Measurements from ENCODE around the gene MYADML2.

The MYADML2 gene

GRCh38 chr17:81909966-81910839 lies 36.8 kb downstream of the MYADML2 start:
- no peak for TF ChIP-seq CTCF (IDR thresholded peaks at IDR 0.05; ENCODE audit: low read length, missing control alignments)
- no peak for DNase-seq (ENCODE audit: low read depth)
- H3K4me3 ChIP-seq (replicated peaks; ENCODE audit: low read depth, low read length) = peak overlapping the region; percentile 65

GRCh38 chr17:81909231-81909630 lies 37.8 kb downstream of the MYADML2 start:
- TF ChIP-seq CTCF (IDR thresholded peaks at IDR 0.05; ENCODE audit: low read length, missing control alignments) = no peak
- H3K4me3 ChIP-seq (replicated peaks; ENCODE audit: low read depth, low read length) = no peak overlapping the region

GRCh38 chr17:81908793-81909192 lies 38.2 kb downstream of the MYADML2 start:
- no peak overlapping the region for H3K4me3 ChIP-seq (replicated peaks; ENCODE audit: low read depth, low read length)
- DNase-seq (ENCODE audit: low read depth) = no peak
- TF ChIP-seq CTCF (IDR thresholded peaks at IDR 0.05; ENCODE audit: low read length, missing control alignments) = no peak

More at GRCh38 chr17:81909231-81909630, 37.8 kb downstream of the MYADML2 start:
- no peak for DNase-seq (ENCODE audit: low read depth)

GRCh38 chr17:81907219-81908145 lies 39.6 kb downstream of the MYADML2 start:
- DNase-seq (ENCODE audit: low read depth) = no peak
- TF ChIP-seq CTCF (IDR thresholded peaks at IDR 0.05; ENCODE audit: low read length, missing control alignments) = no peak
- H3K4me3 ChIP-seq (replicated peaks; ENCODE audit: low read depth, low read length) = no peak overlapping the region

GRCh38 chr17:81906476-81907218 lies 40.4 kb downstream of the MYADML2 start:
- no peak for TF ChIP-seq CTCF (IDR thresholded peaks at IDR 0.05; ENCODE audit: low read length, missing control alignments)

GRCh38 chr17:81905993-81906392 lies 41.0 kb downstream of the MYADML2 start:
- no peak for TF ChIP-seq CTCF (IDR thresholded peaks at IDR 0.05; ENCODE audit: low read length, missing control alignments)
- no peak for DNase-seq (ENCODE audit: low read depth)
- no peak overlapping the region for H3K4me3 ChIP-seq (replicated peaks; ENCODE audit: low read depth, low read length)

More at GRCh38 chr17:81906476-81907218, 40.4 kb downstream of the MYADML2 start:
- no peak overlapping the region for H3K4me3 ChIP-seq (replicated peaks; ENCODE audit: low read depth, low read length)
- no peak for DNase-seq (ENCODE audit: low read depth)
